22Rv1 (cell line): Measurements from ENCODE around the gene SPATA46.

Experiments used
- CTCF ChIP-seq: fragments of 450-650 bp; IDR thresholded peaks from 2 replicates; pipeline ENCODE4 v1.5.1; 2017; ENCODE audit warnings: mild to moderate bottlenecking
- ZFX ChIP-seq: fragments of 450-650 bp; IDR thresholded peaks from 2 replicates; pipeline ENCODE4 v1.6.1; 2017; ENCODE audit warnings: antibody characterized with exemption, borderline replicate concordance

- TF ChIP-seq CTCF (no peak), ZFX (no peak)
Measured at GRCh38 chr1:162381941-162382750, 5.5 kb upstream of the SPATA46 start.
